Jurkat, Clone E6-1 (cell line): ENCODE results near the gene SHISA7.

Source experiments
- DNase-seq: peaks from one replicate; pipeline ENCODE4 v3.0.0-alpha.2; 2011; ENCODE audit warnings: low read depth, low spot score
- H3K4me3 ChIP-seq: 2 replicates; pipeline ENCODE4 v1.5.1; 2011; ENCODE audit warnings: mild to moderate bottlenecking, low read length, control low read depth, moderate library complexity

Gene SHISA7

GRCh38 chr19:55465460-55466240 lies 22.6 kb upstream of the SHISA7 start:
- H3K4me3 ChIP-seq = no peak overlapping the region
- DNase-seq = no peak

GRCh38 chr19:55464662-55465054 lies 21.6 kb upstream of the SHISA7 start, which contains the start of gene C19orf85:
Gene C19orf85, minus strand, starts transcription at chr19:55464751. Its CDS starts 197 bp downstream, at chr19:55464554.
- no peak for DNase-seq
- H3K4me3 ChIP-seq = no peak within 1 kb of the TSS

- no peak for DNase-seq
Measured at GRCh38 chr19:55464039-55464661, 21.1 kb upstream of the SHISA7 start.

GRCh38 chr19:55463583-55464031 lies 20.5 kb upstream of the SHISA7 start:
- no peak overlapping the region for H3K4me3 ChIP-seq
- DNase-seq = no peak

More at GRCh38 chr19:55464039-55464661, 21.1 kb upstream of the SHISA7 start:
- H3K4me3 ChIP-seq = no peak overlapping the region

- H3K4me3 ChIP-seq = no peak overlapping the region
- DNase-seq = no peak
Measured at GRCh38 chr19:55462722-55463121, 19.6 kb upstream of the SHISA7 start.

GRCh38 chr19:55461974-55462626 lies 19.0 kb upstream of the SHISA7 start:
- peak overlapping the region; percentile 66 for H3K4me3 ChIP-seq
- no peak for DNase-seq

- DNase-seq = peak; percentile 99
Measured at GRCh38 chr19:55461259-55461973, 18.3 kb upstream of the SHISA7 start, which contains the start of gene ISOC2. Gene ISOC2, minus strand, starts transcription at chr19:55461642. Its CDS starts 5,156 bp downstream, at chr19:55456486.

GRCh38 chr19:55460670-55461258 lies 17.7 kb upstream of the SHISA7 start:
- DNase-seq = no peak
- H3K4me3 ChIP-seq = peak overlapping the region; percentile 91

More at GRCh38 chr19:55461259-55461973, 18.3 kb upstream of the SHISA7 start, which contains the start of gene ISOC2:
- H3K4me3 ChIP-seq = peak within 1 kb of the TSS; percentile 91

- no peak for DNase-seq
- no peak overlapping the region for H3K4me3 ChIP-seq
Measured at GRCh38 chr19:55459950-55460657, 17.0 kb upstream of the SHISA7 start.

GRCh38 chr19:55459551-55459949 lies 16.4 kb upstream of the SHISA7 start:
- no peak for DNase-seq
- H3K4me3 ChIP-seq = no peak overlapping the region

- no peak for DNase-seq
- no peak overlapping the region for H3K4me3 ChIP-seq
Measured at GRCh38 chr19:55457683-55458457, 14.8 kb upstream of the SHISA7 start.

- H3K4me3 ChIP-seq = no peak overlapping the region
- no peak for DNase-seq
Measured at GRCh38 chr19:55456347-55456746, 13.2 kb upstream of the SHISA7 start.

- no peak overlapping the region for H3K4me3 ChIP-seq
- no peak for DNase-seq
Measured at GRCh38 chr19:55455576-55456235, 12.6 kb upstream of the SHISA7 start.

- DNase-seq = peak; percentile 44
- no peak overlapping the region for H3K4me3 ChIP-seq
Measured at GRCh38 chr19:55454787-55455243, 11.7 kb upstream of the SHISA7 start.

GRCh38 chr19:55453511-55454260 lies 10.6 kb upstream of the SHISA7 start:
- no peak for DNase-seq
- H3K4me3 ChIP-seq = no peak overlapping the region

- peak; percentile 95 for DNase-seq
- peak overlapping the region; percentile 60 for H3K4me3 ChIP-seq
Measured at GRCh38 chr19:55452749-55453346, 9.7 kb upstream of the SHISA7 start.
